NCI-H226 (cell line): ENCODE data around the gene RPP21.

Source experiments
- DNase-seq: peaks from one replicate; pipeline ENCODE4 v3.0.0-alpha.2; 2015

The RPP21 gene

DNA sequence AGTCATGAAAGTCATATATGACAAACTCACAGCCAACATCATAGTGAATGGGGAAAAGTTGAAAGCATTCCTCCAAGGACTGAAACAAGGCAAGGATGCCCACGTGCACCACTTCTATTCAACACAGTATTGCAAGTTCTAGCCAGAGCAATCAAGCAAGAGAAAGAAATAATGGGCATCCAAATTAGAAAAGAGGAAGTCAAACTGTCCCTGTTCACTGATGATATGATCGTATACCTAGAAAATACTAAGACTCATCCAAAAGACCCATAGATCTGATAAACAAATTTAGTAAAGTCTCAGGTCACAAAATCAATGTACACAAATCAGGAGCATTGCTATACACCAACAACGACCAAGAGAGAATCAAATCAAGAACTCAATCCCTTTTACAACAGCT lies 41.2 kb downstream of the RPP21 start:
- no peak for DNase-seq

DNA sequence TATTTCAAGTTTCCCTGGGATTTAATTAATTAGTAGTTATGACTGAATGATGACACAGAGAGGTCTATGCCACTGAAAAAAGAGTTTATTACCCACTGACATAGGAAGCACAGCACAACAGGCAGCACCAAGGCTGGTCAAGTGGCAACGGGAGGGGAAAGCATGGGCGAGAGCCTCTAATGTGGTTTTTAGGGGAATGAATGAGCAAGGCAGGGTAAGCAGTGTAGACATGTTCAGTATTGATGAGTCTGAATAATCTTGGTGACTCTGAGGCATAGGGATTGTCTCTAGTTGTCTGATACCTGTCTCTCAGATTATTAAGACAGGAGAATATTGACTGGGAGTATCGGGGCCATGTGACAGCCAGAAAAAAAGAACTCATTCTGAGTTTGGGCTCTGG lies 46.3 kb downstream of the RPP21 start:
- no peak for DNase-seq

GRCh38 chr6:30394139-30394538 lies 49.2 kb downstream of the RPP21 start:
- no peak for DNase-seq
